IPS-11a (cell line): ENCODE results near the gene PSMB7.

ENCODE experiments used
- H3K4me3 ChIP-seq: one replicate; pipeline ENCODE4 v1.5.1; 2013; ENCODE audit warnings: low read depth, low read length, control low read depth

Gene PSMB7

GRCh38 chr9:124329206-124329792, 85.9 kb downstream of the PSMB7 start:
- no peak overlapping the region for H3K4me3 ChIP-seq

- no peak overlapping the region for H3K4me3 ChIP-seq
Observed at GRCh38 chr9:124328285-124328684, 87.0 kb downstream of the PSMB7 start.

GRCh38 chr9:124327491-124327890, 87.8 kb downstream of the PSMB7 start:
- no peak overlapping the region for H3K4me3 ChIP-seq

GRCh38 chr9:124326378-124326777, 88.9 kb downstream of the PSMB7 start:
- no peak overlapping the region for H3K4me3 ChIP-seq

GRCh38 chr9:124325816-124326215, 89.4 kb downstream of the PSMB7 start:
- no peak overlapping the region for H3K4me3 ChIP-seq

- H3K4me3 ChIP-seq, result no peak overlapping the region
Observed at GRCh38 chr9:124323904-124324303, 91.3 kb downstream of the PSMB7 start.

- no peak overlapping the region for H3K4me3 ChIP-seq
Observed at GRCh38 chr9:124322618-124323432, 92.4 kb downstream of the PSMB7 start.

GRCh38 chr9:124321935-124322334, 93.3 kb downstream of the PSMB7 start:
- H3K4me3 ChIP-seq, result no peak overlapping the region

- no peak overlapping the region for H3K4me3 ChIP-seq
Observed at GRCh38 chr9:124321416-124321815, 93.8 kb downstream of the PSMB7 start.

GRCh38 chr9:124320062-124320973, 94.9 kb downstream of the PSMB7 start:
- no peak overlapping the region for H3K4me3 ChIP-seq

- no peak overlapping the region for H3K4me3 ChIP-seq
Observed at GRCh38 chr9:124315882-124316281, 99.4 kb downstream of the PSMB7 start.

GRCh38 chr9:124313940-124314339, 101.3 kb downstream of the PSMB7 start:
- no peak overlapping the region for H3K4me3 ChIP-seq

- no peak overlapping the region for H3K4me3 ChIP-seq
Observed at GRCh38 chr9:124312290-124313265, 102.7 kb downstream of the PSMB7 start.

- H3K4me3 ChIP-seq, result no peak overlapping the region
Observed at GRCh38 chr9:124311283-124311682, 104.0 kb downstream of the PSMB7 start.

- no peak overlapping the region for H3K4me3 ChIP-seq
Observed at GRCh38 chr9:124309667-124310084, 105.6 kb downstream of the PSMB7 start.

GRCh38 chr9:124308606-124309491, 106.4 kb downstream of the PSMB7 start:
- H3K4me3 ChIP-seq, result no peak overlapping the region

GRCh38 chr9:124307379-124308030, 107.7 kb downstream of the PSMB7 start:
- no peak overlapping the region for H3K4me3 ChIP-seq

- H3K4me3 ChIP-seq, result no peak overlapping the region
Observed at GRCh38 chr9:124306098-124306735, 109.0 kb downstream of the PSMB7 start.
